AG09309 (cell line): Measurements from ENCODE around the gene PUS7L.

Experiments used
- DNase-seq: peaks from one replicate; pipeline ENCODE4 v3.0.0-alpha.2; 2010; ENCODE audit warnings: low read depth
- H3K4me3 ChIP-seq: 2 replicates; pipeline ENCODE4 v1.5.1; 2011; ENCODE audit warnings: mild to moderate bottlenecking, low read depth, low read length, moderate library complexity; ENCODE audit not compliant: control insufficient read depth
- TF ChIP-seq, protein P1 (sequence below): IDR thresholded peaks from 2 replicates; pipeline ENCODE4 v1.5.1; 2011; ENCODE audit warnings: mild to moderate bottlenecking, low read depth, low read length, inconsistent platforms; ENCODE audit not compliant: insufficient read depth, control insufficient read depth; ENCODE audit errors: missing control alignments

PUS7L gene

DNA sequence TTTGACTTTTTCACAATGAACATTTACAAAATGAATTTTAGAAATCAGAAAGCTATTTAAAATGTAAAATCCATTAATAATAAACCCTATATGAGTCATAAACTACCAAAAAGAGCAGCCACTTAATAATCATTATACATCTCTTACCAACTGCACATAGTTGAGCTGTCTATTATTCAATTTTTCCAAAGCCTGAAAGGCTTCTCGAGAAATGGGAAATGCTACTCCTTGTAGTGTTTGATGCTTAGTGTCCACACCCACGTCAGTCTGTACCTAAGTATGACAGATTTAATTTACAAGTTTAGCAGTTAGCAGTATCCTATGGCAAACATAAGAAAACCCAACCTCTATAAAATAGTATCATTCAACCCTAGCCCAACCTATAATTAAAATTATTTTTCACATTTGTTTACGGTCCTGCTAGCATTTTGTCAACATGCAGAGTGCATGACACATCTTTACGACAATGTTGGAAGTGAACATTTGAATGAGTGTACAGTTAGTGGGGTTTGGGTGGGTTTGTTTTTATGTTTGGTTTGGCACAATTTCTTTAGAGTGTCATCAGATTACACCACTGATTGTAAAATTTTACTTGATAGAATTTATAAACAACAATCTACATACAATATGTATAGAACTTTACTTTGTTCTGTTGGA, 39.1 kb upstream of the PUS7L start:
- TF ChIP-seq, protein P1, sequence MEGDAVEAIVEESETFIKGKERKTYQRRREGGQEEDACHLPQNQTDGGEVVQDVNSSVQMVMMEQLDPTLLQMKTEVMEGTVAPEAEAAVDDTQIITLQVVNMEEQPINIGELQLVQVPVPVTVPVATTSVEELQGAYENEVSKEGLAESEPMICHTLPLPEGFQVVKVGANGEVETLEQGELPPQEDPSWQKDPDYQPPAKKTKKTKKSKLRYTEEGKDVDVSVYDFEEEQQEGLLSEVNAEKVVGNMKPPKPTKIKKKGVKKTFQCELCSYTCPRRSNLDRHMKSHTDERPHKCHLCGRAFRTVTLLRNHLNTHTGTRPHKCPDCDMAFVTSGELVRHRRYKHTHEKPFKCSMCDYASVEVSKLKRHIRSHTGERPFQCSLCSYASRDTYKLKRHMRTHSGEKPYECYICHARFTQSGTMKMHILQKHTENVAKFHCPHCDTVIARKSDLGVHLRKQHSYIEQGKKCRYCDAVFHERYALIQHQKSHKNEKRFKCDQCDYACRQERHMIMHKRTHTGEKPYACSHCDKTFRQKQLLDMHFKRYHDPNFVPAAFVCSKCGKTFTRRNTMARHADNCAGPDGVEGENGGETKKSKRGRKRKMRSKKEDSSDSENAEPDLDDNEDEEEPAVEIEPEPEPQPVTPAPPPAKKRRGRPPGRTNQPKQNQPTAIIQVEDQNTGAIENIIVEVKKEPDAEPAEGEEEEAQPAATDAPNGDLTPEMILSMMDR: no peak
- no peak overlapping the region for H3K4me3 ChIP-seq
- DNase-seq: no peak

DNA sequence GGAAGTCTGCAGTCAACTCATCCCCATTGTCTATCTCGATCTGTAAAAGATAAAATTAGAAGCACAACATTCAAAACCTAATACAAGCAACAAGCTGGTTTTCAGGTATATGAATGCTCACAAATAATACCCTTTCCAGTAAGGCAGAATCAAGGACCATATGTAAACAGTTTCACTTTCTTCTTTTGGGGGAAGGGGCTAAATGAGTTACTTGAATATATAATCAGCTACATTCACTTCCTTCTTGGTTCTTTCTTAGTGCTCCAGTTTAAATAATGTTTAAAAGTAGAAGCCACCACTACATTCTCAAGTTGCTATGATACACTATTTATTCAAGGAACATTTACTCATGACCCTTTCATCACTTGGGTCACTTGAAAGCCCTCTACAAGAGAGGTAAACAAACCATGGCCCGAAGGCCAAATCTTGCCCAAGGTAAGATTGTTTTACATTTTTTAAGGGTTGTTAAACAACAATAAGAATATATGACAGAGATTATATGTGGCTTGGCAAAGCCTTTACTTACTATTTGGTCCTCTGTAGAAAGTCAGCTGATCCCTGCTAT, 37.2 kb upstream of the PUS7L start:
- TF ChIP-seq, protein P1: no peak
- no peak for DNase-seq
- no peak overlapping the region for H3K4me3 ChIP-seq

DNA sequence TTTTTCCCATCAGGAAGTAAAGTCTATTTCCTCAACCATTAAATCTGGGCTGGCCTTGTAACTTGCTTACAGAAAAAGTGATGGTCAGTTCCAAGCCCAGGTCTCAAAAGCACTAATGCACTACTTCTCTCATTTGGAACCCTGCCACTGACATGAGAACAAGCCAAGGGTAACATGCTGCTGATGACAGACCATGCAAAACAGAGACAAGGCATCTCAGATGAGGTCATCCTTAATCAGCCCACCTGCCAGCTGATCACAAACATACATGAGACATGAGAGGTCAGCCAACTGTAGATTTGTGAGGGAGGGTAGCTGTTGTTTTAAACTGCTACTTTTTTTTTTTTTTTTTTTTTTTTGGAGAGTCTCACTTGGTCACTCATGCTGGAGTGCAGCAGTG, 31.4 kb upstream of the PUS7L start:
- no peak overlapping the region for H3K4me3 ChIP-seq
- no peak for DNase-seq
- TF ChIP-seq, protein P1: no peak

DNA sequence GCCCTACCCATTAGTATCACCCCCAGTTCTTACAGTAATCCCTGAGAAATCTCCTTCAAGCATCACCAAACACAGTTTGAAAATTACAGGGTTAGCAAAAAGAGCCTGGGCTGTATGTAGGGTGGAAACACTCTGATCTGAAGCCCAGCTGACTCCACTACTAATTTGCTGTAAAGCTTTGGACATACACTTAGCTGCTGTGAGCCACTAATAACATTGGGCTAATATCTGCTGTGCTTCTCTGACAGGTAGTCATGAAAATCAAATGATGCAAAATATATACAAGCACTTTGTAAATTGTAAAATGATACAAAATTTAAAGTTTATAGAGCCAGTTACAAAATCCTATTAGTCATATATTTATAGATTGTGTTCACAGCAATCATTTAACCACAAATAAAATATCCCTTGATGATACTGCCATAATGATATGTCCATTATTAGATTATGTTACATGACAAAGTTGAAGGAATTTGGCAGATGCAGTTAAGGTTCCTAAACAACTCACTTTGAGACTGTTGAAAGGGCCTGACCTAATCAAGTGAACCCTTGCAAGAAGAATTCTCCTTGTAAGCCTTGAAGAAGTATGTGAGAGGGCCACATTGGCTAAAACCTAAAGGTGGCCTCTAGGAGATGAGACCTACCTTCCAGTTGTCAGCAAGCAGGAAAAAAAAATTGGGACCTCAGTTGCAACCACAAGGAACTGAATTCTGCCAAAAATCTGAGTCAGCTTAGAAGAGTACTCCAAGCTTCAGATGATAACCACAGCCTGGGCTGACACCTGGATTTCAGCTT, 28.5 kb upstream of the PUS7L start:
- DNase-seq: no peak
- TF ChIP-seq, protein P1: no peak
- H3K4me3 ChIP-seq: no peak overlapping the region

DNA sequence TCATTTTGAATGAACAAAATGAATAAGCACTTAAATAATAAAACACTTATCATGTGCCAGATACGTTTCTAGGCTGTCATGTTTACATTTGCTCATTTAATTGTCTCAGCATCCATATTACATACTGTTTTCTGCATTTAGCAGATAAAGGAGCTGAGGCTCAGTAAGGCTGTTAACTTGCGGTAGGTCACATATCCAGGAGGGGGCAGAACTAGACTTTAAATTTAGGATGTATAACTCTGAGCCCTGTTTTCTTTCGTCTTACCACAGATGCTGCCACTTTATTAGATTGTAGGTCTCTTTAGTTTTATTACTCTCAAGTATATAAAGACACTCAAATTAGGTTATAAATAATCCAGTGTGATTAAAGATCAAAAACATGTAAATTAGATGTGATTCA, 17.9 kb upstream of the PUS7L start:
- DNase-seq: no peak
- TF ChIP-seq, protein P1: peak; percentile 48
- H3K4me3 ChIP-seq: no peak overlapping the region

DNA sequence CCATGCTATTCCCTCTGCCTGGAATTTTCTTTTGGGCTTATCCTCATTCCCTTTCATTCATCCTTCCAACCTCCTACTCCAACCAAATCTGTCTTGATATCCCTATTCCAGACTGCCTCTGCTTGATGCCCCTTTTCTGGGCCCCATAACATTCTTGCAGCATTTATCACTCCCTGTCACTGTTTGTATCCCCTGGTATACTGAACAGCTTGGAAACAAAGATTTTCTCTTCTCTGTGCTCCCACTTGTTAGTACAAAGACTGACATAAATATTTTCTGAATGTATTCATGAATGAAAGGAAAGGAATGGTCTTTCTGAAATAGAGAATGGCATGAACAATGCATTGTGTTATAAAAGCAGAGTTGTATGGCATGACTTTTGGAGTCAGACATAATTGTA, 7.7 kb upstream of the PUS7L start:
- TF ChIP-seq, protein P1: no peak
- H3K4me3 ChIP-seq: no peak overlapping the region
- DNase-seq: no peak
